ENCODE results near the gene CWF19L1. TPM values are rescaled to one million over a fixed set of nuclear protein-coding genes. Genes with fewer than 3 reads are reported as not detected.

CWF19L1 gene
- total and polyA plus RNA-seq, 2 of the 13 experiments (the other 11 are each of a cell fraction or from before 2014, with no cell fraction given) = 13.6 to 42.1 TPM

- TF ChIP-seq ZBTB4 (CRISPR knock-in tag; IDR thresholded peaks at IDR 0.05; ENCODE audit: borderline replicate concordance) (no peak), ZNF232 (CRISPR knock-in tag; IDR thresholded peaks at IDR 0.05; ENCODE audit: borderline replicate concordance) (no peak), ZBTB26 (CRISPR knock-in tag; IDR thresholded peaks at IDR 0.05; ENCODE audit: borderline replicate concordance) (no peak), SIN3B (IDR thresholded peaks at IDR 0.05; ENCODE audit: low read length) (no peak), GTF3A (CRISPR knock-in tag; conservative IDR thresholded peaks at IDR 0.05) (no peak; the same call in 1 of the 2 replicates), RAD21 (CRISPR knock-in tag; IDR thresholded peaks at IDR 0.05) (no peak), JUN (CRISPR knock-in tag; IDR thresholded peaks at IDR 0.05) (no peak), KLF9 (CRISPR knock-in tag; IDR thresholded peaks at IDR 0.05; ENCODE audit: low read depth) (no peak), CC2D1A (CRISPR knock-in tag; IDR thresholded peaks at IDR 0.05) (no peak), NR0B2 (CRISPR knock-in tag; IDR thresholded peaks at IDR 0.05) (no peak), MAZ (IDR thresholded peaks at IDR 0.05; ENCODE audit: borderline replicate concordance, low read depth, low read length) (no peak), MAZ (CRISPR knock-in tag; IDR thresholded peaks at IDR 0.05; ENCODE audit: low read depth) (no peak), ZSCAN29 (CRISPR knock-in tag; conservative IDR thresholded peaks at IDR 0.05) (peak; percentile 76; the same call in 1 of the 2 replicates), ZNF260 (CRISPR knock-in tag; IDR thresholded peaks at IDR 0.05; ENCODE audit: borderline replicate concordance, low read depth) (no peak), ZNF691 (CRISPR knock-in tag; IDR thresholded peaks at IDR 0.05; ENCODE audit: borderline replicate concordance, low read depth) (no peak), AGO2 (optimal IDR thresholded peaks at IDR 0.05; ENCODE audit: low read depth, low read length) (peak; percentile 33), ZBTB7A (CRISPR knock-in tag; IDR thresholded peaks at IDR 0.05) (no peak), ZNF83 (CRISPR knock-in tag; IDR thresholded peaks at IDR 0.05; ENCODE audit: borderline replicate concordance) (no peak), PHF21A (CRISPR knock-in tag; IDR thresholded peaks at IDR 0.05) (0 out of 2 replicates have a peak, but pooled peaks have one; percentile 4), TARDBP (CRISPR knock-in tag; IDR thresholded peaks at IDR 0.05) (no peak; the same call in 1 of the 2 replicates), ZNF280B (CRISPR knock-in tag; IDR thresholded peaks at IDR 0.05; ENCODE audit: borderline replicate concordance) (no peak)
These were observed 80.9 kb downstream of the CWF19L1 start (continued) for GRCh38 chr10:100186253-100187212.

Measured in HepG2 (cell line).